Keratinocyte (primary cell): Measurements from ENCODE around the gene RGS9BP. TPM values are rescaled to one million over a fixed set of nuclear protein-coding genes. Genes with fewer than 3 reads are reported as not detected.

ENCODE experiments used
- DNase-seq: peaks from one replicate; pipeline ENCODE4 v3.0.0-alpha.2; 2011; ENCODE audit warnings: low read depth, missing footprints, low spot score
- FAIRE-seq: peaks from 2 replicates; lab custom pipeline; 2011; peaks lifted over from hg19 to GRCh38; lab: Jason Lieb, UNC
- H2AFZ ChIP-seq: 2 replicates; pipeline ENCODE4 v1.6.0; 2012; ENCODE audit warnings: low read length, control low read depth, inconsistent platforms; ENCODE audit not compliant: control insufficient read depth
- H3K27ac ChIP-seq: 2 replicates; pipeline ENCODE4 v1.5.1; 2011; ENCODE audit warnings: low read length; ENCODE audit not compliant: control insufficient read depth, insufficient read depth
- H3K27me3 ChIP-seq: 3 replicates; pipeline ENCODE4 v1.6.0; 2011; ENCODE audit warnings: low read length; ENCODE audit not compliant: control insufficient read depth, insufficient read depth; ENCODE audit errors: extremely low read depth
- H3K36me3 ChIP-seq, 2 experiments: 2 replicates in 1 of 2; 3 replicates in 1 of 2; pipeline ENCODE4 v1.5.1; 2011; ENCODE audit warnings: low read length in 2 of 2, mild to moderate bottlenecking in 1 of 2; ENCODE audit not compliant: control insufficient read depth in 2 of 2, insufficient read depth in 2 of 2; ENCODE audit errors: extremely low read depth in 1 of 2
- H3K4me1 ChIP-seq: 3 replicates; pipeline ENCODE4 v1.5.1; 2011; ENCODE audit warnings: low read length; ENCODE audit not compliant: control insufficient read depth, insufficient read depth; ENCODE audit errors: extremely low read depth
- H3K4me2 ChIP-seq: 3 replicates; pipeline ENCODE4 v1.6.0; 2011; ENCODE audit warnings: low read depth, low read length; ENCODE audit not compliant: control insufficient read depth, insufficient read depth; ENCODE audit errors: extremely low read depth
- H3K4me3 ChIP-seq, 3 experiments: fragments of 200-600 bp in 1 of 3; sonication (generic) in 1 of 3; 2 replicates in 2 of 3; 3 replicates in 1 of 3; pipeline ENCODE4 v1.5.1; 2011 to 2016; ENCODE audit warnings: low read length in 3 of 3, mild to moderate bottlenecking in 3 of 3, control low read depth in 2 of 3, inconsistent platforms in 1 of 3, low read depth in 1 of 3, mixed read lengths in 1 of 3, mixed run types in 1 of 3, moderate library complexity in 1 of 3; ENCODE audit not compliant: control insufficient read depth in 2 of 3, insufficient read depth in 2 of 3; ENCODE audit errors: extremely low read depth in 1 of 3
- H3K79me2 ChIP-seq: 2 replicates; pipeline ENCODE4 v1.6.0; 2012; ENCODE audit warnings: low read length; ENCODE audit not compliant: control insufficient read depth, insufficient read depth
- H3K9ac ChIP-seq: 3 replicates; pipeline ENCODE4 v1.6.0; 2011; ENCODE audit warnings: low read length; ENCODE audit not compliant: control insufficient read depth, insufficient read depth; ENCODE audit errors: extremely low read depth
- H3K9me1 ChIP-seq: 3 replicates; pipeline ENCODE4 v1.6.0; 2011; ENCODE audit warnings: low read length; ENCODE audit not compliant: control insufficient read depth, insufficient read depth; ENCODE audit errors: extremely low read depth
- H3K9me3 ChIP-seq: 2 replicates; pipeline ENCODE4 v1.5.1; 2012; ENCODE audit warnings: low read depth, low read length; ENCODE audit not compliant: control insufficient read depth
- H4K20me1 ChIP-seq: 3 replicates; pipeline ENCODE4 v1.6.0; 2011; ENCODE audit warnings: low read length; ENCODE audit not compliant: control insufficient read depth, insufficient read depth; ENCODE audit errors: extremely low read depth
- CTCF ChIP-seq, 3 experiments: IDR thresholded peaks in 1 of 3; conservative IDR thresholded peaks in 1 of 3; optimal IDR thresholded peaks in 1 of 3; 2 replicates in 2 of 3; 3 replicates in 1 of 3; pipeline versions ENCODE3 to v1.5.1; 2011; ENCODE audit warnings: low read length in 3 of 3, mild to moderate bottlenecking in 3 of 3, moderate library complexity in 2 of 3, control low read depth in 1 of 3, inconsistent platforms in 1 of 3; ENCODE audit not compliant: insufficient read depth in 2 of 3; ENCODE audit errors: extremely low read depth in 1 of 3
- EZH2 ChIP-seq: IDR thresholded peaks from one replicate; pipeline ENCODE4 v1.6.1; 2012; ENCODE audit warnings: inconsistent platforms, mild to moderate bottlenecking, low read length, moderate library complexity
- dilution Hi-C: fragments of 300-500 bp; cut with MboI; formaldehyde crosslinking; loops from one replicate; pipeline ENCODE4 v1.7.0; 2020; ENCODE audit warnings: low sequenced_read_pairs; ENCODE audit not compliant: extremely low pct_ligation_motif_present
- polyA plus RNA-seq, 5 experiments: library from polyadenylated mRNA; depleted of rRNA in 3 of 5; stranded (reverse) in 3 of 5; stranded (forward) in 1 of 5; unstranded in 1 of 5; fragments of >200 nt; gene quantifications; 1 replicate in 1 of 5; 2 replicates in 3 of 5; 3 replicates in 1 of 5; pipeline versions ENCODE4 v1.2.1 to v1.2.3, GENCODE V29; 2011 to 2012; ENCODE audit warnings: missing spikeins in 2 of 5, low read depth in 1 of 5, low replicate concordance in 1 of 5
- small RNA-seq, 3 experiments: library from RNA; depleted of rRNA; stranded (forward); fragments of <200 nt; gene quantifications; one replicate each; pipeline ENCODE3, GENCODE V24; 2012; ENCODE audit warnings: low read depth in 3 of 3, low replicate concordance in 1 of 3; ENCODE audit not compliant: insufficient read length in 3 of 3

Gene RGS9BP
- polyA plus RNA-seq, 1 donor (not counting 4 experiments of a cell fraction or from before 2014, with no cell fraction given), result 0.01 TPM

DNA sequence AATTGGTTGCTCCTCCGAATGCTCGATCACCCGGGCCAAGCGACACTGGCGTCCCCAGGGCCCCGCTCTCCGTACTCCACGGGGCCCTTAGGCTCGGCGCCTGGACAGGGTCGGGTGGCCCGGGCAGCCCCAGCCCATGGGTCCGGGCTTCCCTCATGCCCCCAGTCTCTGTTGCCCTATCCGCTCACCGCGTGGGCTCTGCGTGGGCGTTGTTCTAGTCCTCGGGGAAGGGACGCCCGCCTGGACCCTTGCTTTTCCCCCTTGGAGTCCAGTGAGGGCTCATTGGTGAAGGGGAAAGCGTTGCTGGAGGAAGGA lies 45.2 kb downstream of the RGS9BP start:
- dilution Hi-C loops, result no loop called here
- Histone ChIP-seq H4K20me1 (no peaks in the 10 kb centered on the region), H3K36me3 (peaks cover 0 to 4% of the 10 kb centered on the region in 2 experiments), H3K27me3 (no peaks in the 10 kb centered on the region), H3K79me2 (no peaks in the 10 kb centered on the region), H3K4me2 (no peak overlapping the region), H2AFZ (no peak overlapping the region), H3K4me1 (no peaks in the 10 kb centered on the region), H3K9me3 (no peaks in the 10 kb centered on the region), H3K9ac (no peak overlapping the region), H3K27ac (no peak overlapping the region), H3K9me1 (no peaks in the 10 kb centered on the region), H3K4me3 (no peak overlapping the region)
- TF ChIP-seq CTCF (optimal IDR thresholded peaks at IDR 0.05 in 1 of 3, IDR thresholded peaks at IDR 0.05 in 1 of 3, conservative IDR thresholded peaks at IDR 0.05 in 1 of 3; ENCODE audit: extremely low read depth in 1 of 3, insufficient read depth in 2 of 3, low read length in 3 of 3) (no peak), EZH2 (no peak)
- no peak for DNase-seq
- FAIRE-seq, result no peak

Small RNA genes lying within 50 kb of the gene (small RNA-seq; reads per million reads assigned to genes)
- gene RN7SL789P, result 0 to 0.33 (median 0) reads per million in 3 experiments

Other genes starting within 250 kb of the RGS9BP start
- gene PDCD5, start 94.7 kb upstream of the RGS9BP start, polyA plus RNA-seq, result 78.6 to 177 TPM (median 123 TPM) in 3 replicates
- 29.0 to 34.5 TPM (median 31.6 TPM) in 3 replicates for gene ANKRD27, start 668 bp upstream of the RGS9BP start, polyA plus RNA-seq
- 7.7 to 17.1 TPM (median 12.2 TPM) in 3 replicates for gene NUDT19, start 16.0 kb downstream of the RGS9BP start, polyA plus RNA-seq
- 0.04 TPM in 1 of 3 replicates, not detected in the others for gene TDRD12, start 43.9 kb downstream of the RGS9BP start, polyA plus RNA-seq
- gene SLC7A9, start 193.9 kb downstream of the RGS9BP start, polyA plus RNA-seq, result 0.06 to 0.31 TPM (median 0.20 TPM) in 3 replicates